ENCODE data around the gene BCL2.

BCL2 gene

DNA sequence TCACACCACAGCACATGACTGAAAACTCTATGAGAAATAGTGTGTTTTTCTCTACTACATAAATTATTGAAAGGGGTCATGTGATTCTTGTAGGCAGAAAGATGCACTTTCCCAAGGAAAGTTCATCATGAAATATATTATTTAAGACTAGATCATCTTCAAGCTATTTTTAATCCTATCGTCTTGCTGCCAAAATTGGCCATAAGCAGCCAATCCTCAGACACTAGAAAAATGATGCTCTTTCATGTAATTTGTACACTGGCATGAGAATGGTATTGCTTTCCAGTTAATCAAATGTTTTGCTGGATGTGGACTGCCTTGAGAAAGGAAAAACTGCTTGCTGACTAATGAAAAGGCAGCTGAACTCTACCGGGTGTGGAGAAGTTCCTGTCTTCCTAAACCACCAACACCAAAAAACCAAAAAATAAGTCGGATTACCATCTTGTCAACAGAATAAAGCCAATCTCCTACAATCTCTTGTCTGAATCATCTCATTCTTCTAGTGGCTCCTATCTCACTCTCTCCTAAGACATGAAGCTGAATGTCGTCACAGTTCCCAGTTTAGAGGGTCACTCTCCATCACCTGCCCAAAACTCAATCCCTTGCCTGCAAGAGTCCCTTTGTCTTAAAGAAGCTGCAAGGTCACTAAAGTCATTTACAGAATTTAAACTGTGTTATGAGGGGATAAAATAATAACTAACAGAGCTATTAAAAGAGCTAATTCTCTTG lies 5.3 kb downstream of the BCL2 start:
- ChIA-PET CTCF (interaction anchor here (1.1 to 1.7 kb wide), 4 partner anchors 9 to 183 kb away, joined by 3 to 18 read pairs (median 6); no protein-coding TSS in a partner anchor), POLR2A (no interaction called here)

DNA sequence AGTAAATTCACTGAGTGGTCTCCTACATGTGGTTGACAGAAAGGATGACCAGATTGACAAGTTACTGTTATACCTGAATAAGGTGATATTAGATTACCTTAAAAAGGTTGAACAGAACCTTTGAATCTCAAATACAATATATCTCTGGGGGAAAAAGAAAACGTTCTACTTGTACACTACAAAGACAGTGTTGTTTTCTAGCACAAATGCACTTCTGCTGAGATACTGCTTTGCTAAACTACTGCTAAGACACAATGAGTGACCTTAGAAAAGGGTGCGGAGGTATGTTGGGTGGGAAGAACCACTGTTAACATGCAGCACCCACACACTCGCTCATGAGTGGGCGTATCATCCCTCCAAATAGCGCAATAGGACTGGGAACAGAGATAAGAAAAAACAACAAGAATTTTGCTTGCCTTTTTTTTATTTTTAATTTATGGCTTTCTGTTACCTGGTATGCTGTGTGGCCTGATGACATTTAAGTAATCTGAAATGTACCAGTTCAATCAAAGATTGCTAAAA lies 6.1 kb downstream of the BCL2 start:
- CTCF ChIA-PET, result interaction anchor here (1.1 to 1.6 kb wide), 3 partner anchors 9 to 182 kb away, joined by 3 to 18 read pairs (median 7); no protein-coding TSS in a partner anchor
- POLR2A ChIA-PET, result no interaction called here
- DNase-seq (ENCODE audit: low read depth, low spot score), result no peak
- H3K4me3 ChIP-seq (ENCODE audit: low read depth, low read length), result no peak overlapping the region
- TF ChIP-seq CTCF (IDR thresholded peaks at IDR 0.05; ENCODE audit: insufficient read depth, low read length, missing control alignments), result no peak

More for the DNA sequence above, 5.3 kb downstream of the BCL2 start:
- no peak for DNase-seq (ENCODE audit: low read depth, low spot score)
- TF ChIP-seq CTCF (IDR thresholded peaks at IDR 0.05; ENCODE audit: insufficient read depth, low read length, missing control alignments), result no peak
- no peak overlapping the region for H3K4me3 ChIP-seq (ENCODE audit: low read depth, low read length)

GRCh38 chr18:63312737-63313395 lies 6.7 kb downstream of the BCL2 start:
- TF ChIP-seq CTCF (IDR thresholded peaks at IDR 0.05; ENCODE audit: insufficient read depth, low read length, missing control alignments), result no peak
- CTCF ChIA-PET, result interaction anchor here (2.2 kb wide), 1 partner anchor 10 kb away, joined by 12 read pairs; no protein-coding TSS in a partner anchor

GRCh38 chr18:63312019-63312409 lies 7.6 kb downstream of the BCL2 start:
- no peak for DNase-seq (ENCODE audit: low read depth, low spot score)
- CTCF ChIA-PET, result interaction anchor here (1.6 to 2.2 kb wide), 2 partner anchors 11 to 180 kb away, joined by 4 to 12 read pairs; no protein-coding TSS in a partner anchor
- H3K4me3 ChIP-seq (ENCODE audit: low read depth, low read length), result no peak overlapping the region
- POLR2A ChIA-PET, result no interaction called here
- no peak for TF ChIP-seq CTCF (IDR thresholded peaks at IDR 0.05; ENCODE audit: insufficient read depth, low read length, missing control alignments)

More at GRCh38 chr18:63312737-63313395, 6.7 kb downstream of the BCL2 start:
- POLR2A ChIA-PET, result no interaction called here
- DNase-seq (ENCODE audit: low read depth, low spot score), result no peak
- H3K4me3 ChIP-seq (ENCODE audit: low read depth, low read length), result no peak overlapping the region

DNA sequence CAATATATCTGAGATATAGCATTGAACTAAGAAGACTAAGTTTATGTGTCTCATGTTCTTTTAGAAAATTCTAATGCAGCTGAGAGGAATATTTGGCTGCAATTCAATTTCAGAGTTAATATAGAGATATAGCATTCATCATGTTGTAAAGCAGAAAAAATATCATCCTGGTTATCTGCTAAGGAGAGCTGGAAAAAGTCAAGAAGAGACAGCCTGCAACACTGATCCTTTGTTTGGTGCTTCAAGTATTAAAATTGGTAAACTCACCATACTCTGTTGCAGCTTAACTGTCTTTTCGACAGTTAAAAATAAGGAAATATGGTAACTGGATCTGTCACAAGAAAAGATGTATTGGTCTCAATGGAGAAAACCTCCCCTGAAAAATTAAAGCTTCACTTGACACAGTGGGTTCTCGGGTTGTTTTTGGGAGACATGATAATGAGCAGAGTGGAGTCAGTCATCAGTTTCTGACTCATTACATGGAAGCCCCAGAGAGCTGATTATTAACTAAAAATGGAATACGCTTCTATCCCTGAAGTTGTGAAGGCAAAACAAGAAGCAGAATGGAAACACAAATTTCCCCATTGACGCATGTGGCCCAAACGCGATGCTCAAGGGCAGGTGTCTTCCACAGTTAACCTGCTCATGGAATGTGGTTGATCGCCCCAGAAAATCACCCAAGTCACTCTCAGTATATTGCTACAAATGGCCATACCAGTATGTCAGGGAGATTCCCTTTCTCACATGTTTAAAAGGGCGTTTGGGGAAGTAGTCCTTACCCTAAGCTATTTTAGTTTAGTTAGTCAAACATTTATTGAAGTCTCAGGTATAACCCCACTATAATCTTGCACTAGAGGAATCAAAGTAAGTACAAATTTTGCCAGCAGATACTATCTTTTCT lies 8.2 kb downstream of the BCL2 start:
- TF ChIP-seq CTCF (IDR thresholded peaks at IDR 0.05; ENCODE audit: insufficient read depth, low read length, missing control alignments), result no peak
- no peak for DNase-seq (ENCODE audit: low read depth, low spot score)
- H3K4me3 ChIP-seq (ENCODE audit: low read depth, low read length), result no peak overlapping the region
- CTCF ChIA-PET, result interaction anchor here (1.6 to 2.2 kb wide), 2 partner anchors 11 to 180 kb away, joined by 4 to 12 read pairs; no protein-coding TSS in a partner anchor
- POLR2A ChIA-PET, result no interaction called here

Data from AG04449 (cell line).